HUES48 (cell line): Measurements from ENCODE around the gene ROBO2.

Experiments
- H3K27ac ChIP-seq: one replicate; pipeline ENCODE4 v1.7.0; 2013; ENCODE audit warnings: low read depth, low read length, inconsistent platforms
- H3K27me3 ChIP-seq: 2 replicates; pipeline ENCODE4 v1.6.1; 2013; ENCODE audit warnings: mild to moderate bottlenecking, low read length; ENCODE audit not compliant: control insufficient read depth, insufficient read depth
- H3K36me3 ChIP-seq: 2 replicates; pipeline ENCODE4 v1.6.1; 2013; ENCODE audit warnings: low read length; ENCODE audit not compliant: control insufficient read depth, insufficient read depth
- H3K4me1 ChIP-seq: 2 replicates; pipeline ENCODE4 v1.6.1; 2013; ENCODE audit warnings: mild to moderate bottlenecking, low read length; ENCODE audit not compliant: control insufficient read depth, insufficient read depth
- H3K4me3 ChIP-seq: 2 replicates; pipeline ENCODE4 v1.5.1; 2013; ENCODE audit warnings: mild to moderate bottlenecking, low read depth, low read length
- H3K9ac ChIP-seq: 2 replicates; pipeline ENCODE4 v1.6.1; 2013; ENCODE audit warnings: mild to moderate bottlenecking, low read depth, low read length, moderate library complexity
- H3K9me3 ChIP-seq: 2 replicates; pipeline ENCODE4 v1.6.1; 2013; ENCODE audit warnings: low read length; ENCODE audit not compliant: control insufficient read depth, insufficient read depth

The ROBO2 gene

DNA sequence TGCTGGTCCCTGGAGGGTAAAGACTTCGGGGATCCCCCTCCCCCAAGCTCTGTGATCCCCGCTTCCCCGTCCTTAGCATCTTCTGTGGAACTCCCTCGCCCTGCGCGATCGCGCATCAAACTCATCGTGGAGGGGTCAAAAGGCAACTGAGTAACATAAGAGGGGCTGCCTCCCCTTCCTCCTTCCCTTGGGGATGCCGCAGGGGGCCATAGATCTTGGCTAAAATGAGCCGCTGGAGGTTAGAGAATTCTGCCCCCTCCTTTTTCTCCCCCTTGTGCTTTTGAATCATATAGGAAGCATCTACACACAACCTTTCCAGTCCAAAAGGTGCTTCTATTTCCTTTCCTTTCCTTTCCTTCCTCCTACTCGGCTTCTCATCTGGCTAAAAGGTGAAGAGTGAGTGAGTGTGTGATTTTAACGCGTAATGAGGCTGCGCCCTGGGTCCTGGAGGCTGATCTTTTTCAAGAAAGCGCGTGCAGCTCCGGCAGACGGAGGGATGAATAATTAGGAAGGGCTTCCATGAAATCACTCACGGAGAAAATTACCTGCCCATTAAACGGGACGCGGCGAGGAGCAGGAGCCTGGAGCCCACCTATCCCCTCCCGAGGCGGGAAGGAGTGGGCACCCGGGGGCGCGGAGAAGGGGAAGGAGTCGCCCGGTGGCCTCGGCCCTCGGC lies 831 bp upstream of the ROBO2 start:
- peaks cover 35% of the 10 kb centered on the region for H3K27me3 ChIP-seq
- no peaks in the 10 kb centered on the region for H3K36me3 ChIP-seq
- H3K9me3 ChIP-seq: no peaks in the 10 kb centered on the region
- H3K4me3 ChIP-seq: peak overlapping the region; percentile 85
- H3K4me1 ChIP-seq: peaks cover 13% of the 10 kb centered on the region
- peak overlapping the region; percentile 57 for H3K27ac ChIP-seq
- peak overlapping the region; percentile 46 for H3K9ac ChIP-seq

GRCh38 chr3:77040216-77040615 lies 317 bp downstream of the ROBO2 start:
- H3K27me3 ChIP-seq: peaks cover 35% of the 10 kb centered on the region

DNA sequence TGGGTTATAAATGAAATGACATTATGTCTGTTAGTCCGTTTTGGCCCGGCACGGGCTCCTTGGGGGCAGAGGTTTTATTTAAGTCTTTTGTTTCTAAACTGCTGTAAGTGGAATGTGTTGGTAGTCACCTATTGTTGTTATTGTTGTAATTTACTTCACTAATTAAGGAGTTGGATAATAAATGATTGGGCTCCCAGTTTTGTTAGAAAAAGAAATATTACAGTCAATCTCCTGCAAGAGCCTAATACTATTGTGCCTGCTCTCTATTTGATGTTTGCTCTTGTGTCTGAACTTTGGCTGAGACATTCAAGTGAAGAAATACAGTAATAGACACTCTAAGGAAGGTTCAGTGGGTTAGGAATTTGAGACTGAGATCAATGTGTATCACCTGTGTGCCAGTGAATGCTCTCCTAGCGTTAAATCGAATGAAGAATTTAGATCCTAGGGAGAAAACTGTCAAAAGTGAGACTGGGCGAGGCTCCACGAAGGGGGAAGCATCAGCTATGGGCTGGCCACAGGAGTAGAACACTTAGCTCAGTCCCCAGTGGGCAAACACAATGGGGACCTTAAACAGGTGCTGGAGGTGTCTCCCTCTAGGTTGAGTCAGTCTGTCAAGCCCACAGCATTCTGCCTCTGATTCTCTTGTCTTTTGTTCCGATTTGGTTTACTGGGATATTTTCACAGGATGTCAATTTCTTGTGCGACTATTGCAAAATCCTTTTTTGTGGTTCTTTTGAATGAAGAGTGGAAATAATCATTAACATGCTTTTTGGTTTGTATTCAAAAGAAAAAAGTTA lies 1.2 kb downstream of the ROBO2 start:
- H3K27me3 ChIP-seq: peaks cover 35% of the 10 kb centered on the region
- no peak overlapping the region for H3K9ac ChIP-seq
- H3K27ac ChIP-seq: no peak overlapping the region
- H3K9me3 ChIP-seq: no peaks in the 10 kb centered on the region
- H3K4me3 ChIP-seq: peak overlapping the region; percentile 85
- H3K4me1 ChIP-seq: peaks cover 13% of the 10 kb centered on the region
- no peaks in the 10 kb centered on the region for H3K36me3 ChIP-seq

More at GRCh38 chr3:77040216-77040615, 317 bp downstream of the ROBO2 start:
- Histone ChIP-seq H3K9ac (no peak overlapping the region), H3K4me1 (peaks cover 13% of the 10 kb centered on the region), H3K9me3 (no peaks in the 10 kb centered on the region), H3K27ac (no peak overlapping the region), H3K36me3 (no peaks in the 10 kb centered on the region), H3K4me3 (peak overlapping the region; percentile 85)

DNA sequence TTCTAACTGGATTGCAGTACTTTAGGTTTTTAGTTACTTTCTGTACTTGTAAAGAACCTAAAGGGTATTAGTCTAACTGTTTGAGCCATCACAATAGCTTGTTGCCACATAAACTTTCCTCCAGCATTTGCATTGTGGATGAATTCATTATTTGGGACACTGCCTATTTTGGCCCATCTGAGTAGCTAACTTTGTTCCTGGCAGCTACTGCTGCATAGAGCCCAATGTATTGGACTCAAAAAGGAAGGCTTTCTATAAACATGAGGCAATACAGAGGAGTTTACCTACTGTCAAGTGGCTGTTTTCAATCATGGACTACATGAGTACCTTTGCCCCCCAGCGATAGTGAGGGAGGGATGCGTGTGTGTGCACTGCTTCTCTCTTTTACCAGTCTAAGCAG lies 1.9 kb downstream of the ROBO2 start:
- Histone ChIP-seq H3K36me3 (no peaks in the 10 kb centered on the region), H3K9ac (no peak overlapping the region), H3K4me3 (no peak overlapping the region), H3K9me3 (no peaks in the 10 kb centered on the region), H3K27ac (no peak overlapping the region), H3K4me1 (peaks cover 13% of the 10 kb centered on the region), H3K27me3 (peaks cover 35% of the 10 kb centered on the region)

DNA sequence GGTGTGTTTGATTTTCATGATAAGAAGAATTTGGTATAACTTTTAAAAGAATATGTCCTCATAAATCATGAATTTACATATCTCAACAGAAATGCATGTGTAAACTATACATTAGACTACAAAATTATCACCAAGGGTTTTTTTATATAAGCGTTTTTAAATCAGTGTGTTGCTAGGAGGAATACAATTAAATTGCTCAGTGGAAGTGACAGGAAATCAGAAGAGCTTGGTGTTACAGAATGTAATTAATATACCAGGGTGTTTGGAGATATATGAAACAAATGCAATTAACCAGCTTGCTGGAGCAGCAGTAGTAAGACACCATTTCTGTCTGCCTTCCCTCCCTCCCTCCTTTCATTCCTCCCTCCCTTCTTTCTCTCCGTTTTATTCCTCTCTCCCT lies 2.4 kb downstream of the ROBO2 start:
- Histone ChIP-seq H3K4me1 (peaks cover 13% of the 10 kb centered on the region), H3K9ac (no peak overlapping the region), H3K36me3 (no peaks in the 10 kb centered on the region), H3K27ac (no peak overlapping the region), H3K27me3 (peaks cover 35% of the 10 kb centered on the region), H3K9me3 (no peaks in the 10 kb centered on the region), H3K4me3 (no peak overlapping the region)

DNA sequence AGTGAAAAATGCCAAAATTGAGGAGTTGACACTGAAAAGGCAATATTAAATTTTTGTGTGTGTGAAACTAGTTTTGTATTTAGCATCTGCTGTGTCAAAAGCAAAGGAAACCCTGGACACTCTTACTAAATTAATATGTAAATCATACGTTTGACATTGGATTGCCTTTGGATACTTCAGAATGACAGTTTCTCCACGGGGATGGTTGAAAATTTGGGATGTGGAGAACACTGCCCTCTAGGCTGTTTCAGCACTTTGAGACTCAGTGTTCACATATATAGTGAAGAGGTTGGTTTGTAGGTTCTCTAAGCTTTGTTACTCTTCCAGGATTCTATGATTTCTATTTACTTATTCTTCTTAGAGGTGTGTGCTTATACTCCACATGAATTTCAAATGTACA lies 3.0 kb downstream of the ROBO2 start:
- H3K4me1 ChIP-seq: peaks cover 13% of the 10 kb centered on the region
- H3K4me3 ChIP-seq: no peak overlapping the region
- no peaks in the 10 kb centered on the region for H3K36me3 ChIP-seq
- no peak overlapping the region for H3K27ac ChIP-seq
- peaks cover 35% of the 10 kb centered on the region for H3K27me3 ChIP-seq
- no peaks in the 10 kb centered on the region for H3K9me3 ChIP-seq
- H3K9ac ChIP-seq: no peak overlapping the region

DNA sequence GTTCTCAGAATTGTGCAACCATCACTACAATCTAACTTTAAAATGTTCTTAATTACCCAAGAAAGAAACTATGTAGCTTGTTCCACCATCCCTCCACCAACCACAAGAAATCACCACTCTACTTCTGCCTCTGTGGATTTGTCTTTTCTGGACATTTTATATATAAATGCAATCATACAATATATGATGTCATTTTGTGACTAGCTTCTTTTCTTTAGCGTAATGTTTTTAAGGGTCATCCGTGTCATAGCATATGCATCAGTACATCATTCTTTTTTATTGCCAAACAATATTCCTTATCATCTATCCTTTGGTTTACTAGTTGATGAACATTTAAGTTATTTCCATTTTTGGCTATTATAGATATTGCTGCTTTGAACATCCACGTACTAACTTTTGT lies 5.8 kb downstream of the ROBO2 start:
- Histone ChIP-seq H3K27ac (no peak overlapping the region), H3K9me3 (no peaks in the 10 kb centered on the region), H3K4me1 (peaks cover 8% of the 10 kb centered on the region; the same call in 1 of the 2 replicates), H3K4me3 (no peak overlapping the region), H3K9ac (no peak overlapping the region), H3K27me3 (peaks cover 22% of the 10 kb centered on the region), H3K36me3 (no peaks in the 10 kb centered on the region)

DNA sequence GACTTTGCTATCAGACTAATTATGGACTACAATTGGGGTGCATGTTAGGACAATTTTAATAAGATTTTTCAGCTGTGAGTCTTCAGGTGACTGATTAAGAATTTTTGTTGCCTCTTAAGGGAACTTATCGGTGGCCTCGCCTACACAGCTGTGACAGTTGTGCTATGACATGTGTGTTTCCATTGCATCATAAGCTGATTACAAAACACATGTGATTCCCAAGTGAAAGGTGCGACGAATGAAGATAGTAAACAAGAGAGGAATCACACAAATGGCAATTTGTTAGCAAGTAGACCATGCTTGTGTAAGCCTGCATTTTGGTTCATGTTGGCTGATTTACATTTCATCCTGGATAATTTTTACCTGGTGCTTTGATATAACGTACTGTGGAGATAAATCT lies 8.3 kb downstream of the ROBO2 start:
- no peaks in the 10 kb centered on the region for H3K27me3 ChIP-seq
- no peak overlapping the region for H3K4me3 ChIP-seq
- no peak overlapping the region for H3K9ac ChIP-seq
- H3K27ac ChIP-seq: no peak overlapping the region
- H3K36me3 ChIP-seq: no peaks in the 10 kb centered on the region
- H3K4me1 ChIP-seq: peaks cover 19% of the 10 kb centered on the region
- no peaks in the 10 kb centered on the region for H3K9me3 ChIP-seq

- peak overlapping the region; percentile 63 for H3K27ac ChIP-seq
- no peaks in the 10 kb centered on the region for H3K9me3 ChIP-seq
- no peaks in the 10 kb centered on the region for H3K36me3 ChIP-seq
- H3K9ac ChIP-seq: no peak overlapping the region
- no peaks in the 10 kb centered on the region for H3K27me3 ChIP-seq
- no peak overlapping the region for H3K4me3 ChIP-seq
- peaks cover 22% of the 10 kb centered on the region for H3K4me1 ChIP-seq
Observed at GRCh38 chr3:77051591-77051990, 11.7 kb downstream of the ROBO2 start.

GRCh38 chr3:77052051-77052501 lies 12.2 kb downstream of the ROBO2 start:
- Histone ChIP-seq H3K9me3 (no peaks in the 10 kb centered on the region), H3K27ac (peak overlapping the region; percentile 63), H3K9ac (no peak overlapping the region), H3K4me3 (no peak overlapping the region), H3K36me3 (no peaks in the 10 kb centered on the region), H3K27me3 (no peaks in the 10 kb centered on the region), H3K4me1 (peaks cover 22% of the 10 kb centered on the region)
